Activated CD8-positive, alpha-beta memory T cell treated with anti-CD3 and anti-CD28 coated beads, Interleukin-2, amount 50 U/mL, for 1 hour (primary cell): ENCODE data around the gene IFT122.

Experiments
- DNase-seq: peaks from one replicate; pipeline ENCODE4 v3.0.0-alpha.2; 2020; ENCODE audit errors: extremely low read depth

Gene IFT122

DNA sequence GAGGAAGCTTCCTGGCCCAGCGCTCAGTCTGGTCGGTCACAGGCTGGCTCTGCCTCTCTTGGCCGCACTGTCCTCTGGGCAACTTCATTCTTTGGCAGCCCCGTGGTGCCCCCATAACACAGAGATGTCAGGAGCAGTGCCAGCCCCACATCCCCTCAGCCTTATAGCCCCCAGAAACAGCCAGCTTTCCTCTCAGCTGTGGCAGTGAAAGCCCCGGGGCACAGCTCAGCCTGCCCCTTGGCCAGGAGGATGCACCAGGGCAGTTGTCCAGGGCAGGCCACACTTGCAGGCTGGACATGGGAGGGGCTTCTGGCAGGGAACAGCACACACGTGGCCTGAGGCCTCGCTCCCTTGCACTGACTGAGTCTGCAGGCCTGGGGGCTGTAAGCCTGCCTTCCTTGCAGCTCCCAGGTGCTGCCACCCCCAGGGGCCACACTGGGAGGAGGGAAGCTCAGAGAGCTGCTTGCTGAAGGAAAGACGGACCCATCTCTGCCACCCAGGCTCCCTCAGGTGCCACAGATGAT, 78.1 kb downstream of the IFT122 start:
- no peak for DNase-seq

DNA sequence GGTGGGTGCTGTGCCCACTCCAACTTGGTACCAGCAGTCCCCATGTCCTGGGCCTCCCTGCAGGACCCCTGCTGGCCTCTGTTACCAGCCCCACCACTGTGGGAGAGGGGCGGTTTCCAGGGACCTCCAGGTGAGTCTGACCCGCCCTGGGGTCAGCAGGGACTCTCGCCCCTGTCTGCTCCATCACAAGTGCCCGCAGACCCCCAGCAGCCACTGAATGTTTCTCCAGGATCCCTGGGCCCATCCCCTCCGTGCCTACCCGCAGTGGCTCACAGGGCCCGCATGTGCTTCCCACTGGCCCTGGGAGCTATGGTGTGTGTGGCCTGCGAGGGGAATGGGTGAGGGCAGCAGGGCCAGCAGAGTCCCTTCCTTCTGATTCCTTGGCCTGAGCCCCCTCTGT, 78.6 kb downstream of the IFT122 start:
- no peak for DNase-seq

DNA sequence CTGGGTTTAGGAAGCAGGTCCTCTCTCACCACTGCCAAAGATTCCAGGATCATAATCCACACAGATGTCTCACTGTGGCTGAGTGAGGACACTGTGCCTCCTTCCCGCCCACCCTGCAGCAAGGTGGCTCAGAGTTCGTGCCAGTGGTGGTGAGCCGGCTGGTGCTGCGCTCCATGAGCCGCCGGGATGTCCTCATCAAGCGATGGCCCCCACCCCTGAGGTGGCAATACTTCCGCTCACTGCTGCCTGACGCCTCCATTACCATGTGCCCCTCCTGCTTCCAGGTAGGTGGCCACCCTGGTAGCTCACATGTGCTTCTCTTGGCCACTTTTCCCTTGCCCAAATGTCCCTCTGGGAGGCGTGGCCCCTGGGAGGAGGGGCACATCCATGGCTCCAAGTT, 79.4 kb downstream of the IFT122 start:
- DNase-seq, result no peak

DNA sequence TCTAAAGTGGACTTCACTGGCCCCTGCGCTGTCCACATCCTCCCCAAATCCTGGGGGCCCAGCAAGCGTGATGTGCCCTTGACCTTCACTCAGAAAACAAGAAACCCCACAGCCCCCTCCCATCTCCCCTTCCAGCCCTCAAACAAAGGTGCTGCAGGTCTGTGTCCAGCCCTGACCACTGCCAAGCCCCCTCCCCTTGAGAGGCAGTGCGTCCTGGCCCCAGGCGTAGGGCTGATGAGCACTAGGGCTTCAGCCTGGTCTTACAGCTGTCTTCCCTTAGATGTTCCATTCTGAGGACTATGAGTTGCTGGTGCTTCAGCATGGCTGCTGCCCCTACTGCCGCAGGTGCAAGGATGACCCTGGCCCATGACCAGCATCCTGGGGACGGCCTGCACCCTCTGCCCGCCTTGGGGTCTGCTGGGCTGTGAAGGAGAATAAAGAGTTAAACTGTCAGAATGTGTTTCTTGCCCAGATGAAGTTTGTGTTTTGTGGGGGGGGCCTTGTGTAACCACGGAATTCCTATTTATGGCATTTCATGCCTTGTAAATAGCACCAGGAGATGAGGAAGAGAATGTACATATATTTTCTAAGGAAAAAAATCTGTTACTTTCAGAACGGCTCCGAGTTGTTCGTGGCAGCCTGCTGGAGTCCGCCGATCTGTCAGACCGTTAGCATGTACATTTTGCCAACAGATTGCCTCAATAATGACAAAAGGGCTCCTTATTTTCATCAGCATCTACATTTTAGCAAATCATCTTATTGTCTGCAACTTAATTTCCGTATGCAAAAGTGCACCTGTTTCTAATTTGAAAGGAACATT, 80.1 kb downstream of the IFT122 start:
- no peak for DNase-seq

DNA sequence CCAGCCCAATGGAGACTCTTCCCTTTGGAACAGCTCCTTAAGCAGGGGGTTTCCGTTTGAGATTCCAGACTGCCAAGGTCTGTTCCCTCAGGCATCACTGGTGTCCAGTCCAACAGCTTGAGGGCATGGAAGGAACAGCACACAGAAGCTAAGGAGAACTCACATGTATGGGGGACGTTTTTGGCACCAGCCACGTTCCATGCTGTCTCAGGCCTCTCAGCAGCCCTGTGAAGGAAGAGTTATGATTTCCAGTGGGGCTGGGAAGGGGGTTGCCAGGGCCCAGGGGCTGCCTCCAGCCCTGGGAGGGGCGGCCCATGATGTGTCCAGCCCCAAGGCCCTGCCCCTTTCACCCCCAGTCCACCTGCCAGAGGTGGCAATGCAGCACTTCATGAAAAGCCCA, 80.9 kb downstream of the IFT122 start:
- DNase-seq, result no peak

DNA sequence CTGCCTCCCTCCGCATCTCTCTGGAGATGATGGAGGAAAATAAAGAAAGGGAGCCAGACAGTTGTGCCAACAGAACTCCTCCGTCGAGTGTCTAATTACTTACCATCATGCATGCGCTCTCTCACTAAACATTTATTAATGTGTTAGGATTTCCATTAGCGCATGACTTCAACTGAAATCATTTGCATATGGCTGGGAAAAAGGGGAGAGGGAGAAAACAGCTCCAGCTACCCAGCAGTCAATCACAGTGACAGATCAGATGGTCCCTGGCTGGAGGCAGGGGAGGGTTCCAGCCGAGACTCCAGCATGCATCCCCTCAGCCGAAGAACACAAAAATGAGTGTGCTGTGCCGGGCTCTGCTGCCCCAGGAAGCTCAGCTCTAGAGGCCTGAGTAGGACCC, 81.6 kb downstream of the IFT122 start:
- no peak for DNase-seq

DNA sequence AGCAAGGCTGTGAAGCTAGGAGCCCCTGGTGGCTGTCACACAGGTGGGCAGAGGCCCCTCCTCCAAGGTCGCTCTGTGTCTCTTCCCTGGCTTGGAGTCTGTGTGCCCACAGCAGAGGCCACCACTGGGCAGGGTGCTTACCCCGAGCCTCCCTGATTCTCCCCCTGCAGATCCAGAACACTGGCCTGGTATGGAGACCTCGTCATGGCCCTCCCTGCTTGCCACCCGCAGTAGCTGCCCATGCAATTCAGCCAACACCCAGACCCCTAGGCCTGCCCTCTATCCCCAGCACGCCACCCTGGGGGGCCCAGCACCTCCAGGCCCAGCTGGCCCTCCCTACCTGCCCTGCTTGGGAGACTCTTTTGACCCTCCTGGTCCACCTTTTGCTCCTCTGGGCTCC, 82.9 kb downstream of the IFT122 start:
- DNase-seq, result no peak

DNA sequence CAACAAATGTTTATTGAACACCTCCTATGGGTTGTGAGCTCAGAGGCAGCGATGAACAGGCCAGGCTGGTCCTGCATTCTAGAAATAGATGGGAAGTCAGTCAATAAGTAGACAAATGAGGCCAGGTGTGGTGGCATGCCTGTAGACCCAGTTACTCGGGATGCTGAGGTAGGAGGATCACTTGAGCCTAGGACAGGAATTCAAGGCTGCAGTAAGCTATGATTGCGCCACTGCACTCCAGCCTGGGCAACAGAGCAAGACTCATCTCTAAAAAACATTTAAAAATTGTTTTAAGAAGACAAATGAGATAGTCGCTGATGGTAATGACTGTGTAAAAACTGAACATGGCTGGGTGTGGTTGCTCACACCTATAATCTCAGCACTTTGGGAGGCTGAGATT, 84.1 kb downstream of the IFT122 start:
- DNase-seq, result no peak

DNA sequence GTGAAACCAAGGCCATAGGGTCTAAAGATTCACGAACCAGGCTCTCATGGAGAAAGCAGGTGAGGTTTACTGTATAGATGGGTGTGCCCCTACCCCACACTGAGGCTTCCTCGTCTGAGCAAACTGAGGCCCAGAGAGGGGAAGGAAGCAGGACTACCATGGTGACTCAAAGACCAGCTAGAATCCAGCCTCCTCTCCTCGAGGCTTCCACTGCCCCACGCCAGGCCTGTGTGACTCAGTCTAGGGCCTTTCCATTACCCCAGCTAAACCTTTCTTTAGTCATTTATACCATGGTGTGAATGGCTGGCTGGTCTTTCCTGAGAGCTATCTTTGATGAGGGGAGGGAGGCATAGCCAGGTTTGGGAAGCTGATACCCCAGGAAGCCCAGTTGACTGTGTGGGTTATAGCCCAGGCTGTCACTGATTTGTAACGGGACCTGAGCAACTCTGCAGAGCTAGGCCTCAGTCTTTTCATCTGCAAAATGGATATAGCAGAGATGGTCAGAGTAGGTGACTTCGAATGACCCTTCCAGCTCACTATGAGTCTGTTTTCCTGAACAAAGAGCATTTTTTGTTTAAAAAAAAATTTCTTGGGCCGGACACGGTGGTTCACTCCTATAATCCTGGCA, 85.4 kb downstream of the IFT122 start:
- no peak for DNase-seq

DNA sequence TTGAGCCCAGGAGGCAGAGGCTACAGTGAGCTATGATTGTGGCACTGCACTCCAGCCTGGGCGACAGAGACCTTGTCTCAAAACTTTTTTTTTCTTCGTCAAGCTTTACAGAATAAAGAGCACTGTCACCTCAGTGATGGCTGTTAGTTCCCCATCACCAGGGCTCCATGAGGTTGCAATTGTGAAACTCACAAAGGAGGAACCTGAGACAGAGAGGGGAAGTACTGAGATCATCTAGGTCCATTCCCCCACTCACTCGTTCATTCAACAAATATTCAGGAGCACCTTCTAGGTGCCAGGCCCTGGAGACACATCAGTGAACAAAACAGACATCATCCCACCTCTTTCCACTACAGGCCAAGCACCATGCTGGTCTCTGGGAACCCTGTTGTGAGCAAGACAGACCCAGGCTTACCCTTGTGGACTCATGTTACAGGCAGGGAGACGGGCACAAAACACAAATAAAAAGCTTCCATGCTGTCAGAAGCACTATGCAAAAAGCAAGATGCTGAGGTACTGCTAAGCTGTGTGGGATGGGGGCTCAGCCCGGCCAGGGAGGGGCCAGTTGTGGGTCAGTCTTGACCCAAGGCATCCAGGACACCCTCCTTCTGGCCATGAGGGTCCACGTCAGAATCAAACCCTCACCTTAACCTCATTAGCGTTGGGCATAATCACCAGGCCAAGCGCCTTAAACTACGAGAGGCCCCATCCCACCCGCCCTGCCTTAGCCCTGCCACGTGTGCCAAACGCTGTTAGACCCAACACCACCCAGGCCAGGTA, 86.3 kb downstream of the IFT122 start:
- DNase-seq, result no peak

DNA sequence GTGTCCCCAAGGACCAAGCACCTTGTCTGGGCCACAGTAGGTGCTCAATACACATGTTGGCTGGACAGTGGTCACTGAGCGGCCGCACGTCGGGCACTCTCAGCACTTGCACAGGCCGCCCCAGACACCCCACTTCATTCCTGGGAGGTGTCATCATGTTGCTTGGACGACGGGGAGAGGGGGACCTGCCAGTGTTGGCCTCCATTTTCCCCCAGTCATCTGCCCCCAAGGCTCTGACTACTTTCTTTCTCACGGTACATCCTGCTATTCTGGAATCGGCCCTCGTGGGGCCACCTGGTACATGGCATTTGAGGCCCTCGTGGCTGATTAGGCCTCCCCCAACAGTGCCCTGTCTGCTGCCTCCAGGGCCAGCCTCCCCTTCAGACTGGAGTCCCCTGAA, 87.2 kb downstream of the IFT122 start:
- DNase-seq, result no peak

DNA sequence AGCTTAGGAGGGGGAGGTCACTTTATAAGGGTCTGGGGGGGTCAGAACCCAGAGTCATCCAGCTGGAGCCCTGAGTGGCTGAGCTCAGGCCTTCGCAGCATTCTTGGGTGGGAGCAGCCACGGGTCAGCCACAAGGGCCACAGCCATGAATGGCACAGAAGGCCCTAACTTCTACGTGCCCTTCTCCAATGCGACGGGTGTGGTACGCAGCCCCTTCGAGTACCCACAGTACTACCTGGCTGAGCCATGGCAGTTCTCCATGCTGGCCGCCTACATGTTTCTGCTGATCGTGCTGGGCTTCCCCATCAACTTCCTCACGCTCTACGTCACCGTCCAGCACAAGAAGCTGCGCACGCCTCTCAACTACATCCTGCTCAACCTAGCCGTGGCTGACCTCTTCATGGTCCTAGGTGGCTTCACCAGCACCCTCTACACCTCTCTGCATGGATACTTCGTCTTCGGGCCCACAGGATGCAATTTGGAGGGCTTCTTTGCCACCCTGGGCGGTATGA, 88.6 kb downstream of the IFT122 start, which contains the start of gene RHO:
Gene RHO, plus strand, starts transcription at position 51 of the 512 bp plus-strand sequence. Its CDS starts 95 bp downstream, at position 146.
- no peak for DNase-seq

DNA sequence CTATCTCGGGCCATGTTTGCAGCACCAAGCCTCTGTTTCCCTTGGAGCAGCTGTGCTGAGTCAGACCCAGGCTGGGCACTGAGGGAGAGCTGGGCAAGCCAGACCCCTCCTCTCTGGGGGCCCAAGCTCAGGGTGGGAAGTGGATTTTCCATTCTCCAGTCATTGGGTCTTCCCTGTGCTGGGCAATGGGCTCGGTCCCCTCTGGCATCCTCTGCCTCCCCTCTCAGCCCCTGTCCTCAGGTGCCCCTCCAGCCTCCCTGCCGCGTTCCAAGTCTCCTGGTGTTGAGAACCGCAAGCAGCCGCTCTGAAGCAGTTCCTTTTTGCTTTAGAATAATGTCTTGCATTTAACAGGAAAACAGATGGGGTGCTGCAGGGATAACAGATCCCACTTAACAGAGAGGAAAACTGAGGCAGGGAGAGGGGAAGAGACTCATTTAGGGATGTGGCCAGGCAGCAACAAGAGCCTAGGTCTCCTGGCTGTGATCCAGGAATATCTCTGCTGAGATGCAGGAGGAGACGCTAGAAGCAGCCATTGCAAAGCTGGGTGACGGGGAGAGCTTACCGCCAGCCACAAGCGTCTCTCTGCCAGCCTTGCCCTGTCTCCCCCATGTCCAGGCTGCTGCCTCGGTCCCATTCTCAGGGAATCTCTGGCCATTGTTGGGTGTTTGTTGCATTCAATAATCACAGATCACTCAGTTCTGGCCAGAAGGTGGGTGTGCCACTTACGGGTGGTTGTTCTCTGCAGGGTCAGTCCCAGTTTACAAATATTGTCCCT, 89.6 kb downstream of the IFT122 start:
- DNase-seq, result no peak

DNA sequence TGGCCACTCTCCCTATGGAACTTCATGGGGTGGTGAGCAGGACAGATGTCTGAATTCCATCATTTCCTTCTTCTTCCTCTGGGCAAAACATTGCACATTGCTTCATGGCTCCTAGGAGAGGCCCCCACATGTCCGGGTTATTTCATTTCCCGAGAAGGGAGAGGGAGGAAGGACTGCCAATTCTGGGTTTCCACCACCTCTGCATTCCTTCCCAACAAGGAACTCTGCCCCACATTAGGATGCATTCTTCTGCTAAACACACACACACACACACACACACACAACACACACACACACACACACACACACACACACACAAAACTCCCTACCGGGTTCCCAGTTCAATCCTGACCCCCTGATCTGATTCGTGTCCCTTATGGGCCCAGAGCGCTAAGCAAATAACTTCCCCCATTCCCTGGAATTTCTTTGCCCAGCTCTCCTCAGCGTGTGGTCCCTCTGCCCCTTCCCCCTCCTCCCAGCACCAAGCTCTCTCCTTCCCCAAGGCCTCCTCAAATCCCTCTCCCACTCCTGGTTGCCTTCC, 90.3 kb downstream of the IFT122 start:
- DNase-seq, result no peak

DNA sequence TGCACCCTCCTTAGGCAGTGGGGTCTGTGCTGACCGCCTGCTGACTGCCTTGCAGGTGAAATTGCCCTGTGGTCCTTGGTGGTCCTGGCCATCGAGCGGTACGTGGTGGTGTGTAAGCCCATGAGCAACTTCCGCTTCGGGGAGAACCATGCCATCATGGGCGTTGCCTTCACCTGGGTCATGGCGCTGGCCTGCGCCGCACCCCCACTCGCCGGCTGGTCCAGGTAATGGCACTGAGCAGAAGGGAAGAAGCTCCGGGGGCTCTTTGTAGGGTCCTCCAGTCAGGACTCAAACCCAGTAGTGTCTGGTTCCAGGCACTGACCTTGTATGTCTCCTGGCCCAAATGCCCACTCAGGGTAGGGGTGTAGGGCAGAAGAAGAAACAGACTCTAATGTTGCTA, 90.8 kb downstream of the IFT122 start:
- no peak for DNase-seq

DNA sequence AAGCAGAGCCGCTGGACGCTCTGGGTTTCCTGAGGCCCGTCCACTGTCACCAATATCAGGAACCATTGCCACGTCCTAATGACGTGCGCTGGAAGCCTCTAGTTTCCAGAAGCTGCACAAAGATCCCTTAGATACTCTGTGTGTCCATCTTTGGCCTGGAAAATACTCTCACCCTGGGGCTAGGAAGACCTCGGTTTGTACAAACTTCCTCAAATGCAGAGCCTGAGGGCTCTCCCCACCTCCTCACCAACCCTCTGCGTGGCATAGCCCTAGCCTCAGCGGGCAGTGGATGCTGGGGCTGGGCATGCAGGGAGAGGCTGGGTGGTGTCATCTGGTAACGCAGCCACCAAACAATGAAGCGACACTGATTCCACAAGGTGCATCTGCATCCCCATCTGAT, 91.7 kb downstream of the IFT122 start:
- no peak for DNase-seq

DNA sequence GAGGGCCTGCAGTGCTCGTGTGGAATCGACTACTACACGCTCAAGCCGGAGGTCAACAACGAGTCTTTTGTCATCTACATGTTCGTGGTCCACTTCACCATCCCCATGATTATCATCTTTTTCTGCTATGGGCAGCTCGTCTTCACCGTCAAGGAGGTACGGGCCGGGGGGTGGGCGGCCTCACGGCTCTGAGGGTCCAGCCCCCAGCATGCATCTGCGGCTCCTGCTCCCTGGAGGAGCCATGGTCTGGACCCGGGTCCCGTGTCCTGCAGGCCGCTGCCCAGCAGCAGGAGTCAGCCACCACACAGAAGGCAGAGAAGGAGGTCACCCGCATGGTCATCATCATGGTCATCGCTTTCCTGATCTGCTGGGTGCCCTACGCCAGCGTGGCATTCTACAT, 92.2 kb downstream of the IFT122 start:
- no peak for DNase-seq

DNA sequence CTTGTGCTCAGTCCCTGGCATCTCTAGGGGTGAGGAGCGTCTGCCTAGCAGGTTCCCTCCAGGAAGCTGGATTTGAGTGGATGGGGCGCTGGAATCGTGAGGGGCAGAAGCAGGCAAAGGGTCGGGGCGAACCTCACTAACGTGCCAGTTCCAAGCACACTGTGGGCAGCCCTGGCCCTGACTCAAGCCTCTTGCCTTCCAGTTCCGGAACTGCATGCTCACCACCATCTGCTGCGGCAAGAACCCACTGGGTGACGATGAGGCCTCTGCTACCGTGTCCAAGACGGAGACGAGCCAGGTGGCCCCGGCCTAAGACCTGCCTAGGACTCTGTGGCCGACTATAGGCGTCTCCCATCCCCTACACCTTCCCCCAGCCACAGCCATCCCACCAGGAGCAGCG, 93.4 kb downstream of the IFT122 start:
- no peak for DNase-seq

DNA sequence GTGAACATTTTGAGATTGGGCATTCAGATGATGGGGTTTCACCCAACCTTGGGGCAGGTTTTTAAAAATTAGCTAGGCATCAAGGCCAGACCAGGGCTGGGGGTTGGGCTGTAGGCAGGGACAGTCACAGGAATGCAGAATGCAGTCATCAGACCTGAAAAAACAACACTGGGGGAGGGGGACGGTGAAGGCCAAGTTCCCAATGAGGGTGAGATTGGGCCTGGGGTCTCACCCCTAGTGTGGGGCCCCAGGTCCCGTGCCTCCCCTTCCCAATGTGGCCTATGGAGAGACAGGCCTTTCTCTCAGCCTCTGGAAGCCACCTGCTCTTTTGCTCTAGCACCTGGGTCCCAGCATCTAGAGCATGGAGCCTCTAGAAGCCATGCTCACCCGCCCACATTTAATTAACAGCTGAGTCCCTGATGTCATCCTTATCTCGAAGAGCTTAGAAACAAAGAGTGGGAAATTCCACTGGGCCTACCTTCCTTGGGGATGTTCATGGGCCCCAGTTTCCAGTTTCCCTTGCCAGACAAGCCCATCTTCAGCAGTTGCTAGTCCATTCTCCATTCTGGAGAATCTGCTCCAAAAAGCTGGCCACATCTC, 94.5 kb downstream of the IFT122 start:
- DNase-seq, result no peak

DNA sequence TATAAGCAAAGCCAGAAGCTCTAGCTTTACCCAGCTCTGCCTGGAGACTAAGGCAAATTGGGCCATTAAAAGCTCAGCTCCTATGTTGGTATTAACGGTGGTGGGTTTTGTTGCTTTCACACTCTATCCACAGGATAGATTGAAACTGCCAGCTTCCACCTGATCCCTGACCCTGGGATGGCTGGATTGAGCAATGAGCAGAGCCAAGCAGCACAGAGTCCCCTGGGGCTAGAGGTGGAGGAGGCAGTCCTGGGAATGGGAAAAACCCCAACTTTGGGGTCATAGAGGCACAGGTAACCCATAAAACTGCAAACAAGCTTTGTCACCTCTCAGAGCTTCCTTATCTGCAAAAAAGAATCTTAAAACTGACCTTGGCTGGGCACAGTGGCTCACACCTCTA, 95.1 kb downstream of the IFT122 start:
- DNase-seq, result no peak

DNA sequence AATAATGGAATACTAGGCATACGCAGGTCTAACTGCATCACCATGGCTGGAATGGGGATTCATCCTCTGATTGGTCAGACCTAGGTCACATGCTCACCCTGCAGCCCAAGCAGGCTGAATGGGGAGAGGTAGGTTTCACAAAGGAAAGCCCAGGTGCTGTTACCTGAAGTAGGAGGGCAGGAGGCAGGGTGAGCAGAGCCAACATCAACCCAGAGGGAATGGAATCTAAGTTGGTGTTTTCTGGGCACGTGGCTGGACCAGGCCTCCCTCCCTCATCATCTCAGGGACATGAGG, 96.3 kb downstream of the IFT122 start:
- no peak for DNase-seq
